ENCODE results near the gene LMNTD1.
"Not testable (repeated sequence)": the region's sequence is repeated elsewhere in the genome, so short reads cannot be mapped to it uniquely, and the experiment has no call there.

The LMNTD1 gene

GRCh38 chr12:25553098-25553497 is at the start of gene LMNTD1:
Gene LMNTD1 (minus strand): TSS chr12:25553283. CDS start chr12:25552959, 324 bp downstream.
- DNase-seq (ENCODE audit: low spot score): no peak

GRCh38 chr12:25598956-25599355 is 45.9 kb upstream of the LMNTD1 start:
- no peak for DNase-seq (ENCODE audit: low spot score)

- not testable (repeated sequence) for DNase-seq (ENCODE audit: low spot score)
Observed at GRCh38 chr12:25595496-25595895, 42.4 kb upstream of the LMNTD1 start.

- no peak for DNase-seq (ENCODE audit: low spot score)
Observed at GRCh38 chr12:25594376-25594775, 41.3 kb upstream of the LMNTD1 start.

- DNase-seq (ENCODE audit: low spot score): no peak
Observed at GRCh38 chr12:25592725-25593495, 39.8 kb upstream of the LMNTD1 start.

GRCh38 chr12:25591144-25591543 is 38.1 kb upstream of the LMNTD1 start:
- no peak for DNase-seq (ENCODE audit: low spot score)

- no peak for DNase-seq (ENCODE audit: low spot score)
Observed at GRCh38 chr12:25590011-25590721, 37.1 kb upstream of the LMNTD1 start.

- no peak for DNase-seq (ENCODE audit: low spot score)
Observed at GRCh38 chr12:25587346-25587745, 34.3 kb upstream of the LMNTD1 start.

GRCh38 chr12:25585662-25586061 is 32.6 kb upstream of the LMNTD1 start:
- no peak for DNase-seq (ENCODE audit: low spot score)

GRCh38 chr12:25585021-25585523 is 32.0 kb upstream of the LMNTD1 start:
- no peak for DNase-seq (ENCODE audit: low spot score)

- DNase-seq (ENCODE audit: low spot score): no peak
Observed at GRCh38 chr12:25584596-25584995, 31.5 kb upstream of the LMNTD1 start.

GRCh38 chr12:25583545-25583944 is 30.5 kb upstream of the LMNTD1 start:
- no peak for DNase-seq (ENCODE audit: low spot score)

- DNase-seq (ENCODE audit: low spot score): no peak
Observed at GRCh38 chr12:25581067-25581466, 28.0 kb upstream of the LMNTD1 start.

- DNase-seq (ENCODE audit: low spot score): no peak
Observed at GRCh38 chr12:25578411-25579143, 25.5 kb upstream of the LMNTD1 start.

- DNase-seq (ENCODE audit: low spot score): no peak
Observed at GRCh38 chr12:25574761-25575160, 21.7 kb upstream of the LMNTD1 start.

GRCh38 chr12:25573346-25573745 is 20.3 kb upstream of the LMNTD1 start:
- no peak for DNase-seq (ENCODE audit: low spot score)

- no peak for DNase-seq (ENCODE audit: low spot score)
Observed at GRCh38 chr12:25570418-25570817, 17.3 kb upstream of the LMNTD1 start.

- DNase-seq (ENCODE audit: low spot score): peak; percentile 60
Observed at GRCh38 chr12:25566202-25566949, 13.3 kb upstream of the LMNTD1 start.

- DNase-seq (ENCODE audit: low spot score): no peak
Observed at GRCh38 chr12:25558586-25558985, 5.5 kb upstream of the LMNTD1 start.

- peak; percentile 40 for DNase-seq (ENCODE audit: low spot score)
Observed at GRCh38 chr12:25557830-25558436, 4.8 kb upstream of the LMNTD1 start.

GRCh38 chr12:25556153-25556552 is 3.1 kb upstream of the LMNTD1 start:
- DNase-seq (ENCODE audit: low spot score): no peak
